ENCODE data around the gene TMCO4. TPM values are rescaled to one million over a fixed set of nuclear protein-coding genes. Genes with fewer than 3 reads are reported as not detected.

TMCO4 gene
- total RNA-seq, 1 experiment from 2014 or later = 4.3 TPM

- intact Hi-C loops (cut with micrococcal nuclease; ENCODE audit: unreplicated experiment) = no loop called here
- Histone ChIP-seq H3K9me3 (ENCODE audit: low read depth, low read length, poor library complexity, severe bottlenecking) (no peaks in the 10 kb centered on the region), H3K27me3 (replicated peaks; ENCODE audit: insufficient read depth, low read depth, low read length, poor library complexity) (no peaks in the 10 kb centered on the region), H3K27ac (ENCODE audit: low read depth, low read length, poor library complexity, severe bottlenecking) (no peak overlapping the region), H3K36me3 (ENCODE audit: insufficient read depth, low read length, poor library complexity, severe bottlenecking) (no peaks in the 10 kb centered on the region), H3K4me1 (ENCODE audit: insufficient read depth, low read length, poor library complexity, severe bottlenecking) (no peaks in the 10 kb centered on the region), H3K4me3 (ENCODE audit: low read depth, low read length, poor library complexity, severe bottlenecking) (no peak overlapping the region)
- TF ChIP-seq CTCF (conservative IDR thresholded peaks at IDR 0.05; ENCODE audit: low read depth, low read length) (no peak), EZH2 (IDR thresholded peaks at IDR 0.05; ENCODE audit: borderline replicate concordance, low read depth, low read length, poor library complexity, severe bottlenecking) (no peak)
- DNase-seq (ENCODE audit: low spot score) = no peak
- no TSS peak for BruUV-seq (replicated peaks)
- POLR2A ChIA-PET (ENCODE audit: low non-redundant PET) = no interaction called here
- CTCF ChIA-PET = no interaction called here
Measured at GRCh38 chr1:19845555-19845954, 45.8 kb upstream of the TMCO4 start.

- BruUV-seq (replicated peaks) = no TSS peak
- no peak for TF ChIP-seq CTCF (conservative IDR thresholded peaks at IDR 0.05; ENCODE audit: low read depth, low read length)
- no peak for TF ChIP-seq EZH2 (IDR thresholded peaks at IDR 0.05; ENCODE audit: borderline replicate concordance, low read depth, low read length, poor library complexity, severe bottlenecking)
- Histone ChIP-seq H3K4me1 (ENCODE audit: insufficient read depth, low read length, poor library complexity, severe bottlenecking) (no peaks in the 10 kb centered on the region), H3K36me3 (ENCODE audit: insufficient read depth, low read length, poor library complexity, severe bottlenecking) (no peaks in the 10 kb centered on the region), H3K27ac (ENCODE audit: low read depth, low read length, poor library complexity, severe bottlenecking) (no peak overlapping the region), H3K9me3 (ENCODE audit: low read depth, low read length, poor library complexity, severe bottlenecking) (no peaks in the 10 kb centered on the region), H3K4me3 (ENCODE audit: low read depth, low read length, poor library complexity, severe bottlenecking) (no peak overlapping the region), H3K27me3 (replicated peaks; ENCODE audit: insufficient read depth, low read depth, low read length, poor library complexity) (no peaks in the 10 kb centered on the region)
- ChIA-PET CTCF (no interaction called here), POLR2A (ENCODE audit: low non-redundant PET) (interaction anchor here (0.6 kb wide), 1 partner anchor 71 kb away, joined by 3 read pairs; no protein-coding TSS in a partner anchor)
- intact Hi-C loops (cut with micrococcal nuclease; ENCODE audit: unreplicated experiment) = no loop called here
- no peak for DNase-seq (ENCODE audit: low spot score)
Measured at GRCh38 chr1:19844731-19845495, 45.2 kb upstream of the TMCO4 start.

- Histone ChIP-seq H3K27ac (ENCODE audit: low read depth, low read length, poor library complexity, severe bottlenecking) (no peak overlapping the region), H3K4me3 (ENCODE audit: low read depth, low read length, poor library complexity, severe bottlenecking) (no peak overlapping the region), H3K27me3 (replicated peaks; ENCODE audit: insufficient read depth, low read depth, low read length, poor library complexity) (no peaks in the 10 kb centered on the region), H3K9me3 (ENCODE audit: low read depth, low read length, poor library complexity, severe bottlenecking) (no peaks in the 10 kb centered on the region), H3K4me1 (ENCODE audit: insufficient read depth, low read length, poor library complexity, severe bottlenecking) (no peaks in the 10 kb centered on the region), H3K36me3 (ENCODE audit: insufficient read depth, low read length, poor library complexity, severe bottlenecking) (no peaks in the 10 kb centered on the region)
- DNase-seq (ENCODE audit: low spot score) = no peak
- ChIA-PET CTCF (no interaction called here), POLR2A (ENCODE audit: low non-redundant PET) (no interaction called here)
- intact Hi-C loops (cut with micrococcal nuclease; ENCODE audit: unreplicated experiment) = no loop called here
- BruUV-seq (replicated peaks) = no TSS peak
- no peak for TF ChIP-seq CTCF (conservative IDR thresholded peaks at IDR 0.05; ENCODE audit: low read depth, low read length)
- TF ChIP-seq EZH2 (IDR thresholded peaks at IDR 0.05; ENCODE audit: borderline replicate concordance, low read depth, low read length, poor library complexity, severe bottlenecking) = no peak
Measured at GRCh38 chr1:19840228-19840627, 40.5 kb upstream of the TMCO4 start.

Measured in A673 (cell line).